MV-4-11 (cell line): ENCODE data around the gene ACSS1.

Experiments used
- DNase-seq: peaks from one replicate; lab custom pipeline; 2025; lab: John Stamatoyannopoulos, UW

Gene ACSS1

DNA sequence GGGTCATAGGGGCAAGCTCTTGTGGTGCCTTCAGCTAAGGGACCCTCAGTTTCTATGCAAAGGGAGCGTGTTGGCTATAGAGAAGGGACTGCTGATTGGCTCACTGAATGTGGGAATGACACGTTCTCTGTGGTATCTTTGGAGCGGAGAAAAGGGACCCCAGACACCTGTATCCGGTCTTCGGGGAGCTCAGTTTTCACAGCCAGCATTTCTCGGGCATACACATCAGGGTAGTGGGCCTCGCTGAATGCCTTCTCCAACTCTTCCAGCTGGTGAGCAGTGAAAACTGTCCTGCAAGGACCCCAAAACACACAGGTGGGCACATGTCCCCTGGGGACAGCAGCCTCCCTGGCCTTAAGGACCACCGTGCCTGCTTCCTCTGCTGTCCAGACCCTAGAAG is 20.7 kb upstream of the ACSS1 start:
- no peak for DNase-seq

DNA sequence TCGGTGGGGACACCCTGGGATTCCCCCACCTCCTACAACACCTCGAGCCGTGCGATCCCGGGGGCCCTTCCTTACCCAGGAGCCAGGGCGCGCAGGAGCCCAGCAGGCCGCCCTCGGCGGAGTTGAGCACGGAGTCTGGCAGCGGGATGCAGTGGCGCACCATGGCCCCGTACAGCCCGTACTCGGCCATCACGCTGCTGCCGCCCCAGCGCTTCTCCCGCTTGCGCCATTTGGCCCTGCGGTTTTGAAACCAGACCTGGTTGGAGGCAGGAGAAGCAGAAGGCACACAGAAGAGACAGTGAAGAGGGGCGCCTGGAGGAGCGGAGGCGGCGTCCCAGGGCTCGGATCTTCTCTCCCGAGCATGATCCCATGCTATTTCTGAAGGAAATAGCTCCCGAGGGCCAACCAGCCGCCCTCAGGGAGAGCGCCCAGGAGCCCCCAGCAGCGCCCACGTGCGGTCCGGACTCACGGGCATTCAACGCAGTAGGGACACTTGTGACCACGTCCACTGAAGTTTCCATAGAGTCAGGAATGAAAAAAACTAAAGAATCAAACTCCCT is 19.8 kb upstream of the ACSS1 start:
- peak; percentile 30 for DNase-seq

DNA sequence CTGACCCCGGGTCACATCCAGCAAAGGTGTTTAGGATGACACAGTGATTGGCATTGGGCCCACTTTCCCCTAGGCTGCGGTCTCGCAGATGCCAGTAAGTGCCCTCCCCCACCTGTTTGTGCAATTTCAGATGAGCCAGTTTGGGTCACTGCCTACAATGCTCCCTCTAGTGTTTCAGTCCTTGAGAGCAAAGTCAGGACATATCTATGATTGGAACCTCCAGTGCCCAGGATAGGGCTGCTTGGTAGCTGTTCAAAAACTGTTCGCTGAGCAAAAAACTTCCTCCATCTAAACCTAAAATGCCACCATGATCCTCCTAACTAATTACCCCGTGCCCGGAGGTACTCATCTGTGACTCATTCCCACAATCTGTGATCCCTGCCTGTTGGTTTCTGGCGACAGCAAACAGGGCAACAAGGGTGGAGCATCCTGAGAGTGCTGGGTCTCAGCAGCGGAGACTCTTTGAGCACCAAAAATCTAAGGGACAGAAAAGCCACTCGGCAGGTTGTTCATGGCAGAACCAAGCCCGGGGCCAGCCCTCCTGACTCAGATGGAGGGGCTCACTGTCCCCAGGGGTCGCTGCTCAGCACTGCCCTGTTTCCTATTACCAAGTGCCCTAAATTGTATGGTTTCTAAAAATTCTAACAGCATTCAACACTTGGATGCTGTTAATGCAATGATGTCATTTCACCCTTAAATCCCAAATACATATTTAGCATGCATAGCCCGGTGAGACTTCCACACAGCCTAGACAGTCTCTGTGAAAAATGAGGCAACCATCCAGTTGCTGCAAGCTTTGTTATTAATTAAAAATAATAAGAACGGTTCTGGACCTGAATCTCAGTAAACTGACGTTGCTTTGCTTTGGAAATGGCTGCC is 19.0 kb upstream of the ACSS1 start:
- peak; percentile 7 for DNase-seq

DNA sequence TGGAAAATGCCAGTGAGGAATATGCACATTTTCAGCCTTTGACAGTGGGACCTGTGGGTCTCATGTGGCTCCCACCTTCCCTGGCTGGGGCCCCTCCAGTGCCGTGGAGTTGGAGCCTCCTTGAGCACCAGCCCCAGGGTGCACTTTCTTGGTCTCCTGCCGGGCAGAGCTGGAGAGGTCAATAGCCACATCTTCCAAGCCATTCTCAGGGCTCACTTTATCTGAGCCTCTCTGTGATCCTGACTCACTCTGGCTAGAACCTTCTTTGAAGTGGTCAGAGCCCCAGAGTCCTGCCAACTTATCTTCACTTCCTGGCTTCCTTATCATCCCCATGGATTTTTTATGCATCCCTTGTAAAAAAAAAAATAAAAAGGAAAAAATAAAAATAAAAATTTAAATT is 18.3 kb upstream of the ACSS1 start:
- DNase-seq = no peak

DNA sequence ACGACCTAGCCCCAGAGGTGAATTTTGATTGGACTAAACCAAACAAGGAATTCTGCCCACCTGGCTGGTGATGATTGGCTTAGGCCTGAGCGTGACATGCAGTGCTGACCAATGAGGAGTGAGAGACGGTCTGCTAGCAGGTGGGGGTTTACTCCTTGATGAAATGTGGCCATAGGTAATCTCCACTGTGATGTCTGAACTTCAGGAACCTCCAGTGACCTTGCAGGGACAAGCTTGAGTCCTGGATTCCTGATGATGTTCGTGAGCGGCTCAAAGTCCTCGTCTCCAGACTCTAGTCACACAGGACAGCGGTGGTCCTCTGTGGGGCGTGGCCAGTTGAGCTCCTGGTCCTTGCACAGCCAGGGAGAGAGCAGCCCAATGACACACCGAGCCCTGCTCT is 15.6 kb upstream of the ACSS1 start:
- no peak for DNase-seq

- DNase-seq = no peak
Measured at GRCh38 chr20:25072226-25072811, 14.4 kb upstream of the ACSS1 start.

DNA sequence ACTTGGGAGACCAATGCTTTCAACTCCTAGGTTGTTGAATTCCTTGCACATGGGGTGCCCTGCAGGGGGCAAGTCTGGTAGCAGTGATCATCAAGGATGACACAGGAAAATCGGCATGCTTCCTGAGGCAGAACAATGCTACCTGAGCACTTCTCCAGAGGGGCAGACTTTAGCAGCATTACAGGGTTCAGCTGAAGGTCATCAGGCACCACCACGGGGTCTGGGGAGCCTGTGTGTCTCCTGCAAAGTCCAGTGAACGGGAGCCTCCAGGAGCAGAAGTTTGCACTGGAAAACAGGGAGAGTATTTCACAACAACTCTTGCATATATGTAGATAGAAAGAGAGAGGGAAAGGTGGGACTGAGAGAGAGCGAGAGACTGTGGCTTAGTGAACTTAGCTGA is 13.8 kb upstream of the ACSS1 start:
- DNase-seq = no peak

DNA sequence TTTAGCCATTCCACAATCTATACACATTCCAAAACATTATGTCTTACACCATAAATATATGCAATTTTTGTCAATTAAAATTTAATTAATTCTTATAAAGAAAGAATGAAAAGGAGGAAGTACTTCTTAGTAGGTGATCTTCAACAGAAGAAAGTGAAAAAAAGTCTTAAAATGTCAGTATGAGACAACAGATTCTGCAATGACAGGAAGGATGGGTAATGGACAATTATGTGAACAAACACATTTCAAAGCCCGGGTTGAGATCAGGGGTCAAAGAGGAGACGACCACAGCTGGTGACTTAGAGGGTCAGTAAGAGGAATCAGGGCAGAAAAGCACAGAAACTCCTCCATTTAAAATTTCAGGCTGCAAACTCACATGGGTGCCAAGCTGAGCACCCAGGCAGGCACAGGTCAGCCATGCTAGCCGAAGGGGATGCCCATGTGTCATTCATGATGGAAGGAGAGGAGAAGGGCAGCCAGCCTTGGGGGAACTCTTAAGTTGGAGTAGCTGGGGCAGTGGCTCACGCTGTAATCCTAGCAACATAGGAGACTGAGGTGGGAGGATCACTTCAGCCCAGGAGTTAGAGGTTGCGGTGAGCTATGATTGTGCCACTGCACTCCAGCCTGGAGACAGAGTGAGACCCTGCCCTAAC is 13.0 kb upstream of the ACSS1 start:
- no peak for DNase-seq

DNA sequence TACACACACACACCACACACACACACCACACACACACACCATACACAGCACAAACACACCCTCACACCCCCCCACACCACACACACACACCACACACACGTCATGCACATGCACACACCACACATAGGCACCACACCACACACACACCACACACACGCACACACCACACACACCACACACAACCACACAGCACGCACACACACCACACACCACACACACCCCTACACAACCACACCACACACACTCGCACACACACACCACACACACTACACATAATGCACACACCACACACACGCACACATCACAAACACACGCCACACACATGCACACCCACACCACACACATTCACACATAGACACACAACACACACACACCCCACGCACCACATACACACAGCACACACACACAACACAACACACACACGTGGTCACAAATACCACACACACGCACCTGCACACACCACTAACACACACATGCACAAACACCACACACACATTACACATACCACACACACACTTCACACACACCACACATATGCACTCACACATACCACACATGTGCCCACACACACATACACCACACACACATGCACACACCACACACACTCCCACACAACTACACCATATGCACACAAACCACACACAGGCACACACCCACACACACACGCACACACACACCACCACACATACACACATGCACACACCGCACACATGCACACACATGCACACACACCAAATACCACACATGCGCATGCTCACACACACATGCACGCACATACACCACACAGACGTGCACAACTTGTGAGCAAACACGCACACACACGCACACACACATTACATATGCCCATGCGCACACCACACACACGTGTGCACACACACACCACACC is 9.4 kb upstream of the ACSS1 start:
- no peak for DNase-seq

- DNase-seq = no peak
Measured at GRCh38 chr20:25066386-25066785, 8.4 kb upstream of the ACSS1 start.

DNA sequence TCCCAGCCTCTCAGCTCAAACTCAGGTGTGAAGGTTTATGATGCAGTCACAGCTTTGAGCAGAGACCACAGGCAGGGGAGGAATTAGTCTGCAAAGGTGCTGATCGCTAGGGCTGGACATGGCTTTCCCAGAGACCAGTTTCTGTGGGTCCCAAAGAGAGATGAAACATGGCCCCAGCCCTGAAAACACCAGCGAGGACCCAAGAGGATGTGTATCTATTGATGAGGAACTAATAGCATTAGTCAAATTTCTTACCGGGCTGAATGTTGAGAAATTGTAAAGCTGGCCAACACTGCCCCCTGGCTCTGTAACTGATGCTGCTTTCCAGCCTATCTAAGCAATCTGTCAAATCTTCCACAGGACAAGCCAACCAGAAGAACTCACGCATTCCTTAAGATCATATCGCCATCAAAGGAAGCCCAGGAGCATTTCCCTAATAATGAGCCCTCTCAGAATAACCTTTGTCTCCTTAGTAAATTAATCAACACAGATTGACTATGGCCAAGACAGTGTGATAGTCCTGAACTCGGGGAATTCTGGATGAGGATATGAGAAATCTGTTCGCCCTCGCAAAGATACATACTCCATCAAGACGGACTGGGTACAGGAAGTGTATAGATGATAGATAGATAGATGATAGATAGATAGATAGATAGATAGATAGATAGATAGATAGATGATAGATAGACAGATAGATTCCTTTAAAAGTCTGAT is 7.8 kb upstream of the ACSS1 start:
- peak; percentile 58 for DNase-seq

DNA sequence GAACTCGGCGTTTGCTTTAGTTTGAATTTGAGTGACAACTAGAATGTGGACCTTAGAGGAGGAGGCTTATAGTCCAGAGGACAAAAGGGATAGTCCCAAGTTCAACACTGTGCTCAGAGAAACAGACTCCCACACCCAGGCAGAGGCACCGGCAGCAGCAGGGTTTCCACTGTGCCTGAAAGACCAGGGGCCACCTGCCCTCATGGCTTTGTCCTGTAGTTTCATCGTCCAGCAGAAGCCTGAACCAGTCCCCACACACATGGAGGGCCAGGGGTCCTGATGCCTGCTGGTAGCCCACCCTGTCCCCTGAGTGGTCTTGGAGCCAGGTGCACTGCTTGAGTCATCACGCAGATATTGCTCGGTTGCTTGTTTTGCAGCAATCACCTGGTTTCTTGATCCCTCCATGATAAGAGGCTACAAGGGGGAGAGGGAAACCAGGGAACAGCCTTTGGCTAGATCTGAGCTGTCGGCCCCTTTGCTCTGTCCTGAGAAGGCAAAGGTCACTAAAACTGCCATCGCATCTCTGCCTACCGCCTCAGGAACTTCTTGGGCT is 7.2 kb upstream of the ACSS1 start:
- no peak for DNase-seq

- DNase-seq = no peak
Measured at GRCh38 chr20:25064561-25065071, 6.7 kb upstream of the ACSS1 start.

GRCh38 chr20:25063981-25064380 is 6.0 kb upstream of the ACSS1 start:
- no peak for DNase-seq

- DNase-seq = no peak
Measured at GRCh38 chr20:25063546-25063945, 5.6 kb upstream of the ACSS1 start.

DNA sequence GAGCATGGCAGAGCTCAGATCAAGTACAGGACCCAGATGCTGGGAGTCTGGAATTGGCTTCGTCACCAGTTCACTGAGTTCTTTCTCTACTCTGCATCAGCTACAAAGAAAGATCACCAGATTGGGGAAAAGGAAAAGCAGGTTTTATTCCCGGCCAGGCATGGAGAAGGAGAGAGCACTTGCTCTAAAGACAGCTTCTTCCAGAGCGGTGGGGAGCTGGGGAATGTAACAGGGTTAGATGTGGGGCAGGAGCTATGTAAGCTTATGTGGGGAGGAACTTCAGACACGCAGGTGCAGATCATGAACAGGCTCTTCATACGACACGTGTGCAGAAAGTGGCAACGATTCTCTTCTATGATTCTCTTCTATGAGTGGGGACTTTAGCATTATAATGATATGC is 4.9 kb upstream of the ACSS1 start:
- DNase-seq = no peak

- DNase-seq = no peak
Measured at GRCh38 chr20:25061821-25062530, 4.0 kb upstream of the ACSS1 start.

DNA sequence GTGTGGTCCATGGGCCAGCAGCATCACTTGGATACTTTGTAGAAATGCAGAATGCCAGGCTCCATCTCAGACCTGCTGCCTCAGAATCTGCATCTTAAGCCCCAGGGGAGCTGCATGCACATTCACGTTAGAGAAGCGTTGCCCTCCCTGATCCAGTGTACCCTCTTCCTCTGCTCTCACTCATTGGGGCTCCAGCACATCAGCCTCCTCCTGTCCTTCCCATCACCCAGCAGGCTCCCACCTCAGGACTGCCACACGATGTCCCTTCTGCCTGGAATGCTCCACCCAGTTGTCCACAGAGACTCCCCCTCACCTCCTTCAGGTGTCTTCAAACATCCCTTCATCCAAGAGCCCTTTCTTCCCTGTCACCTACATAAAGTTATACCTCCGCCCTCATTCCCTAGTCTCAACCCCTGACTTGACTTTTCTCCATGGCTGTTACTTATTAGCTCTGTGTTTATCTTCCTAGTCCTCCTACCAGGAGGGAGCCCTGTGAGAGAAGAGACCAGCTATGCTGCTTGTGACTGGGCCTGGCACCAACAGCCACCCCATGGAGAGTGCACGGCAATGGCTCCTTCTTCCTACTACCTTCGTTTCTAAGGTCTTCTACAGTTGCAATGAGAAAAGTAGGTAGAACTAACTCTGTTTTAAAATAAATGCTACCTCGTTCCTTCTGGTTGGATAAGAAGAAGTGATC is 3.3 kb upstream of the ACSS1 start:
- no peak for DNase-seq

GRCh38 chr20:25059866-25060465 is 2.0 kb upstream of the ACSS1 start:
- DNase-seq = no peak
